ENCODE data around the gene ZNF831.

- TF ChIP-seq, protein P1, sequence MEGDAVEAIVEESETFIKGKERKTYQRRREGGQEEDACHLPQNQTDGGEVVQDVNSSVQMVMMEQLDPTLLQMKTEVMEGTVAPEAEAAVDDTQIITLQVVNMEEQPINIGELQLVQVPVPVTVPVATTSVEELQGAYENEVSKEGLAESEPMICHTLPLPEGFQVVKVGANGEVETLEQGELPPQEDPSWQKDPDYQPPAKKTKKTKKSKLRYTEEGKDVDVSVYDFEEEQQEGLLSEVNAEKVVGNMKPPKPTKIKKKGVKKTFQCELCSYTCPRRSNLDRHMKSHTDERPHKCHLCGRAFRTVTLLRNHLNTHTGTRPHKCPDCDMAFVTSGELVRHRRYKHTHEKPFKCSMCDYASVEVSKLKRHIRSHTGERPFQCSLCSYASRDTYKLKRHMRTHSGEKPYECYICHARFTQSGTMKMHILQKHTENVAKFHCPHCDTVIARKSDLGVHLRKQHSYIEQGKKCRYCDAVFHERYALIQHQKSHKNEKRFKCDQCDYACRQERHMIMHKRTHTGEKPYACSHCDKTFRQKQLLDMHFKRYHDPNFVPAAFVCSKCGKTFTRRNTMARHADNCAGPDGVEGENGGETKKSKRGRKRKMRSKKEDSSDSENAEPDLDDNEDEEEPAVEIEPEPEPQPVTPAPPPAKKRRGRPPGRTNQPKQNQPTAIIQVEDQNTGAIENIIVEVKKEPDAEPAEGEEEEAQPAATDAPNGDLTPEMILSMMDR (IDR thresholded peaks at IDR 0.05) = no peak
- TF ChIP-seq POLR2A (IDR thresholded peaks at IDR 0.05) (no peak), EP300 (IDR thresholded peaks at IDR 0.05) (no peak)
These were observed 10.3 kb upstream of the ZNF831 start for GRCh38 chr20:59153355-59153681.
